HepG2 (cell line): ENCODE measurements around the gene SLC51B. TPM values are rescaled to one million over a fixed set of nuclear protein-coding genes. Genes with fewer than 3 reads are reported as not detected.

Experiments used
- ELK4 ChIP-seq: sonication (generic); formaldehyde crosslinking; IDR thresholded peaks from 2 replicates; pipeline ENCODE4 v1.9.0; 2021; ENCODE audit warnings: missing genetic modification reagents, borderline replicate concordance
- ESRRA ChIP-seq: sonication (generic); formaldehyde crosslinking; IDR thresholded peaks from 2 replicates; pipeline ENCODE4 v1.5.1; 2020; ENCODE audit warnings: mild to moderate bottlenecking, low read depth, missing genetic modification reagents
- HMGXB4 ChIP-seq, 2 experiments: sonication (generic) in 1 of 2; formaldehyde crosslinking in 1 of 2; IDR thresholded peaks; 2 replicates each; pipeline versions ENCODE4 v1.4.0 to v1.6.1; 2018 to 2020; ENCODE audit warnings: missing genetic modification reagents in 2 of 2, borderline replicate concordance in 1 of 2, low read depth in 1 of 2, mild to moderate bottlenecking in 1 of 2, missing biosample characterization in 1 of 2
- HNF1A ChIP-seq, 2 experiments: sonication (generic) in 1 of 2; formaldehyde crosslinking in 1 of 2; IDR thresholded peaks; 2 replicates each; pipeline versions ENCODE4 v1.4.0 to v1.6.1; 2016 to 2020; ENCODE audit warnings: borderline replicate concordance in 1 of 2, low read depth in 1 of 2, mild to moderate bottlenecking in 1 of 2, missing genetic modification reagents in 1 of 2
- HNRNPH1 ChIP-seq: fragments of 200-400 bp; formaldehyde crosslinking; optimal IDR thresholded peaks from 2 replicates; pipeline ENCODE3; 2017; ENCODE audit warnings: mild to moderate bottlenecking, low read depth, low read length
- KDM2A ChIP-seq: sonication (generic); formaldehyde crosslinking; IDR thresholded peaks from 2 replicates; pipeline ENCODE4 v1.4.0; 2020; ENCODE audit warnings: low read depth, missing genetic modification reagents, borderline replicate concordance
- MIER2 ChIP-seq: IDR thresholded peaks from 2 replicates; pipeline ENCODE4 v1.6.1; 2016; ENCODE audit warnings: missing biosample characterization, missing genetic modification reagents
- NFKB2 ChIP-seq: sonication (generic); formaldehyde crosslinking; IDR thresholded peaks from 2 replicates; pipeline ENCODE4 v1.4.0; 2020; ENCODE audit warnings: missing genetic modification reagents, borderline replicate concordance
- NFKBIZ ChIP-seq: IDR thresholded peaks from 2 replicates; pipeline ENCODE4 v1.6.1; 2018; ENCODE audit warnings: missing genetic modification reagents, missing compliant biosample characterization
- SIN3B ChIP-seq: fragments of 150-350 bp; IDR thresholded peaks from 2 replicates; pipeline ENCODE4 v1.6.1; 2014; ENCODE audit warnings: low read length
- SMAD3 ChIP-seq: sonication (generic); formaldehyde crosslinking; IDR thresholded peaks from 2 replicates; pipeline ENCODE4 v1.4.0; 2020; ENCODE audit warnings: missing genetic modification reagents
- SMAD9 ChIP-seq: sonication (generic); formaldehyde crosslinking; IDR thresholded peaks from 2 replicates; pipeline ENCODE4 v1.5.1; 2020; ENCODE audit warnings: mild to moderate bottlenecking, missing genetic modification reagents
- STAT6 ChIP-seq: sonication (generic); formaldehyde crosslinking; IDR thresholded peaks from 2 replicates; pipeline ENCODE4 v1.4.0; 2020; ENCODE audit warnings: missing genetic modification reagents, mild to moderate bottlenecking, borderline replicate concordance
- XRCC5 ChIP-seq: fragments of 200-400 bp; formaldehyde crosslinking; optimal IDR thresholded peaks from 2 replicates; pipeline ENCODE3; 2017; ENCODE audit warnings: mild to moderate bottlenecking, low read length
- ZBTB42 ChIP-seq: sonication (generic); formaldehyde crosslinking; IDR thresholded peaks from 2 replicates; pipeline ENCODE4 v1.5.0; 2020; ENCODE audit warnings: mild to moderate bottlenecking, missing genetic modification reagents
- ZFX ChIP-seq: sonication (generic); formaldehyde crosslinking; IDR thresholded peaks from 2 replicates; pipeline ENCODE4 v1.4.0; 2020; ENCODE audit warnings: mild to moderate bottlenecking, low read depth, missing genetic modification reagents, moderate library complexity
- ZNF12 ChIP-seq: sonication (generic); formaldehyde crosslinking; IDR thresholded peaks from 2 replicates; pipeline ENCODE4 v1.5.0; 2020; ENCODE audit warnings: missing genetic modification reagents
- ZNF546 ChIP-seq: sonication (generic); formaldehyde crosslinking; conservative IDR thresholded peaks from 2 replicates; pipeline ENCODE4 v1.8.1; 2023; ENCODE audit warnings: mild to moderate bottlenecking, missing genetic modification reagents
- ZNF605 ChIP-seq: sonication (generic); formaldehyde crosslinking; IDR thresholded peaks from 2 replicates; pipeline ENCODE4 v1.8.0; 2022; ENCODE audit warnings: mild to moderate bottlenecking, missing genetic modification reagents
- ZNF792 ChIP-seq: IDR thresholded peaks from 2 replicates; pipeline ENCODE4 v1.6.1; 2016
- polyA plus RNA-seq, 8 experiments: library from polyadenylated mRNA; depleted of rRNA in 3 of 8; stranded (reverse) in 7 of 8; unstranded in 1 of 8; fragments of >200 nt; fragmentation: Illumina TruSeq in 4 of 8; extraction: Trizol in 4 of 8; gene quantifications; 2 replicates each; pipeline versions ENCODE4 v1.2.1 to v1.2.3, GENCODE V29; 2011 to 2016; ENCODE audit warnings: low read depth in 4 of 8, missing spikeins in 1 of 8, mixed read lengths in 1 of 8; ENCODE audit not compliant: insufficient read depth in 1 of 8
- total RNA-seq, 5 experiments: library from RNA; depleted of rRNA; stranded (reverse); fragments of >200 nt; fragmentation: Illumina TruSeq; extraction: Trizol; gene quantifications; 2 replicates each; pipeline ENCODE4 v1.2.3, GENCODE V29; 2016; ENCODE audit warnings: low read depth in 1 of 5

Gene SLC51B
- total and polyA plus RNA-seq, 2 of the 13 experiments (the other 11 are each of a cell fraction or from before 2014, with no cell fraction given) = 14.9 to 17.1 TPM

- TF ChIP-seq HMGXB4 (CRISPR knock-in tag; IDR thresholded peaks at IDR 0.05; ENCODE audit: borderline replicate concordance in 1 of 2, low read depth in 1 of 2) (peak in 1 of 2 experiments; percentile 35; a peak in 1 of 4 replicates), ELK4 (CRISPR knock-in tag) (no peak), HNF1A (IDR thresholded peaks at IDR 0.05; ENCODE audit: low read depth) (no peak), HNF1A (CRISPR knock-in tag; IDR thresholded peaks at IDR 0.05; ENCODE audit: borderline replicate concordance) (no peak), NFKB2 (CRISPR knock-in tag) (no peak), ZNF605 (CRISPR knock-in tag) (0 out of 2 replicates have a peak, but pooled peaks have one; percentile 65), STAT6 (CRISPR knock-in tag) (no peak), XRCC5 (peak; percentile 20), HNRNPH1 (no peak), ZNF546 (CRISPR knock-in tag) (no peak), SIN3B (no peak), ZNF12 (no peak), SMAD9 (CRISPR knock-in tag) (no peak), ESRRA (CRISPR knock-in tag) (no peak), ZFX (CRISPR knock-in tag) (no peak), KDM2A (peak; percentile 22; the same call in 1 of the 2 replicates), SMAD3 (CRISPR knock-in tag) (no peak), ZBTB42 (CRISPR knock-in tag) (no peak), ZNF792 (no peak), NFKBIZ (0 out of 2 replicates have a peak, but pooled peaks have one; percentile 25), MIER2 (CRISPR knock-in tag) (no peak)
Measured at GRCh38 chr15:65085990-65086679, 40.9 kb downstream of the SLC51B start (continued).
